Measurements from ENCODE around the gene WNK4. TPM values are rescaled to one million over a fixed set of nuclear protein-coding genes. Genes with fewer than 3 reads are reported as not detected.
"Not testable (repeated sequence)": the region's sequence is repeated elsewhere in the genome, so short reads cannot be mapped to it uniquely, and the experiment has no call there.

WNK4 gene
- polyA plus RNA-seq (2013, experiment 1 of 2; ENCODE audit: insufficient read length), result 13.4 TPM
- 14.2 TPM for polyA plus RNA-seq (2013, experiment 2 of 2; ENCODE audit: insufficient read length)

DNA sequence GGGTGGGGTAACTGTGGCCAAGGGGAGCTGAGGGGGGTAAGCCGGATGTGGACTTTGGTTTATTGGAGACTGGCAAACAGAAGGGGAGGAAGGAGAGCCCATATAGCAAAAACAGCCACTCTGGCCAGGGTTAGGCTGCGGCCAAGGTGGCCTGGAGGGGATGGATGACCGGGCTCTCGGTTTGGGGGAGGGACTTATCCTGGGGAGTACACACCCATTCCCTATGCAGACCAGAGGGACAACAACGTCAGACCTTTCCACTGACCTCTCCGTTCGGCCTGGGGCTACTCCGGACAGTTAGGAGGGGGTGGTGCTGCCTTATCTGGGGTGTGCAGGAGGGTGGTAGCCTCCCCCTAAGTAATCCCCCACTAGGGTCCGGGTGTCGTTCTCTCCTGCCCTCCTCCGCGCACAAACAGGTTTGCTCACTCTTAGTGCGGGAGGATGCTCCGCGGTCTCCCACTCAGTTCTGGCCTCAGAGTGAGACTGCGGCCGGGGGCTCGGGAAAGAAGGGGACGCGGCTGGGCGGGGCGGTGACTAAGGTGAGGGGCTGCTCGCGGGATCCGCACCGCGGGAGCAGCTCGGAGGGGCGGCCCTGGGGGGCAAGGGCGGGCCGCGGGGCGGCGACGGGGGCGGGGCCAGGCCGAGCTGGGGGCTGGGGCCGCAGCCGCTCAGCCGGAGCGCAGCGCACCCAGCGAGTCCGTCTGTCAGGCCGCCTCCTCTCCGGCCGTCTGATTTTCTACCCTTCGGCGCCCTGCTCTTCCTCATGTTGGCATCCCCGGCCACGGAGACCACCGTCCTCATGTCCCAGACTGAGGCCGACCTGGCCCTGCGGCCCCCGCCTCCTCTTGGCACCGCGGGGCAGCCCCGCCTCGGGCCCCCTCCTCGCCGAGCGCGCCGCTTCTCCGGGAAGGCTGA is at the start of gene WNK4:
Gene WNK4 (plus strand): TSS at position 675 of the 915 bp plus-strand sequence. CDS start 89 bp downstream, at position 764.
- DNase-seq, result peak; percentile 56

DNA sequence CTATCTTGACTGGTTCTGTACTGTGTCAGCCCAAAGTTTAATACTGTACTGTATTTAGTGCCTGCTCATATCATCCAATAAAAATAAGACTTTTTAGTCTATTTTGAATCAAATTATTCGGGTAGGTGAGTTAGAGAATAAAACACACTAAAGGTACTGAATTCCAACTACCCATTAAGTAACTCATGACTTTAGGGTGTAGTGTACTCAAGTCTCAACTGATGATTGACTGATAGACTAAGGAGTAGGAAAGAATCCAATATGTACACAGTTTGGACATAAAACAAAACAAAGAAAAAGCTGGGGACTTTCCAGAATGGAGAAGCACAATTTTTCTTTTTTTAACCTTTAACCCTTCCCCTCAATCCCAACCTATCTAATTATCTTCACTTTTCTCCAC is 39.7 kb upstream of the WNK4 start:
- DNase-seq, result no peak

DNA sequence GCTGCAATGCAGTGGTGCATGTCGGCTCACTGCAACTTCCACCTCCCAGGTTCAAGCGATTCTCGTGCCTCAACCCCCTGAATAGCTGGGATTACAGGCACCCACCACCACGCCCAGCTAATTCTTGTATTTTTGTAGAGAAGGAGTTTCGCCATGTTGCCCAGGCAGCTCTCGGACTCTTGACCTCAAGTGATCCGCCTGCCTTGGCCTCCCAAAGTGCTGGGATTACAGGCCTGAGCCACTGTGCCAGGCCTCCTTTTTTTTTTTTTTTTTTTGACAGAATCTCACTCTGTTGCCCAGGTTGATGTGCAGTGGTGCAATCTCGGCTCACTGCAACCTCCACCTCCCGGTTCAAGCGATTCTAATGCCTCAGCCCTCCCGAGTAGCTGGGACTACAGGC is 37.5 kb upstream of the WNK4 start:
- DNase-seq, result not testable (repeated sequence)

DNA sequence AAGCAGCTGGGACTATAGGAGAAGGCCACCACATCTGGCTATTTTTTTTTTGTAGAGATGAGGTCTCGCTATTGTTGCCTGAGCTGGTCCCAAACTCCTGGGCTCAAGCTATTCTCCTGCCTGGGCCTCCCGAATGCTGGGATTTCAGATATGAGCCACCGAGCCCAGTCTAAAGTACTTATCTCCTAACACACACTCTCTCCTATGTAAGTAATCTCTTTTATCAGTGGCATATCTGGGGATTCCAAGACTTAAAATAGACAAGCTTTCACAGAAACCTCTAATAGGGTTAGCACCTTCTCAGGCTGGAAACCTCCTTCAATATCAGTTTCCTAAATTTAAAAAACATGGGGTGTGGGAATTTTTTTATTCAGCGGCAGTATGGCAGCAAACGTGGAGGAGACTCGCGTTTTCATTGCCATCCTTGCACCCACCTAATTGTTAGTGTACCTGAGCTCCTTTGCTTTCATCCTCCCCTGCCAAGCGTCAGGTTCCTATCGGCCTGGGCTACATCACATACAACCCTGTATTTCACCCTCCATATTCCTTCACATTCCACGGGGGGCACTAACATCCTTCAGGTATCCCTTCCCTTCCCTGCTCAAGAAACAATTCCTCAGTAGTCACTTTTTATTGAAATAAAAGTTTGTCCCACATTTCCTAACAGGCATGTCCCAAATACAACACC is 36.7 kb upstream of the WNK4 start:
- peak; percentile 4 for DNase-seq

DNA sequence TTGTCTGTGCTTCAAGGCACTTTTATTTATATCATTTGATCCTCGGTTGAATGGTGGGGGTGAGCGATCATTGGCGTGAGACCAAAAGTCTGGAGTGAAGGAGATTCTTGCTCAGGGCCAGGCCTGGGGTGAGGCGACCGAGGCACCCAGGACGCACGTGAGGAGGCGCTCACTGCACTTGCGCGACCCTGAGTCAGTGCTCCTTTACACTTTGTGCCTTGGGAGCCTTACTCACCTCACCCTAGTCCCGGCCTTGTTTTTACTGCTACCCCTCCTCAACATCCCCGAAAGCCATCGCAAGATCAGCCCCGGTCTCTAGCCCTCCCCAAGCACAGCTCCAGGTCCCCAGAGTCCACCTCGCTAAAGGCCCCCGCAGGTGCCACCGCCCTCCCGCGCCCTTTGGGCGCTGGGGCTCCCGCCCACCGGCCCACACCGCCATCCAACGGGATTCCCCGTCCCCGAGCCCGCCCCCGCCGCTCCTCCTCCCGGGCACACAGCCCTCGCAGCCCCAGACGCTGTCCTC is 36.1 kb upstream of the WNK4 start:
- DNase-seq, result peak; percentile 27

DNA sequence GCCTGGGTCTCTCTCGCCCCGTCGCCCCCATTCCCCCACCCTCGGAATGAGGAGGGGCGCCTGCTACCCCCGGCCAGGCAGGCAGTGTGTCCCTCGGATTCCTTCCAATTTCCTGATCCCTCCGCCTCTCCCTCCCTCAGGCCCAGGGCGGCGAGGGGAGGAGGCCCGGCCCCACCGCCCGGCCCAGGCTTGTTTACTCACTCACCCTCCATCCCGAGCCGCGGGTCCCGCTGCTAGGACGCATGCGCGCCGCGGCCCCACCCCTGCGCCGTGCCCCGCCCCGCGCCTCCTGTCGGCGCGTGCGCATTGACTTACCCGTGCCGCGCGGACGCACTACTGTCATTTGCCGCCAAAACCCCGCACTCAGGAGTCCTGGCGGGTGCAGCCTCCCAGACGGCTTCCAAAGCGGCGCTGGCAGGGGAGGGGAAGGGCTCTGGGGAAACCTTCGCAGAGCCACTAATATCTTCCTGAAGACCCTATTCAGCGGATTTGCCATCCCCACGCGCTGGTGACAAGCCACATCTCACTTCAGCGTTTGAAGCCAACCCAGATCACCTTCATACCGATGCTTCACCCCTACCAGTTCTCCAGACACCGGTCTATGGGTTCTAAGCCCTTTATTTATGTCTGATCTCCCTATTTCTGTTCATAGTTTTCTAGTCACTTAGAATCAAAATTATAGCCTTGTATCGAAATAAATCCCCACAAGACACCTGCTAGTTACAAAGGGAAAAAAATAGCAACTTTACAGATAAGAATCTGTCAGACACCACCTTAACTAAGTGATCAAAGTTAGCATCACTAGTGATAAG is 35.4 kb upstream of the WNK4 start, which contains the start of gene EZH1:
Gene EZH1 (minus strand): TSS at position 235 of the 812 bp plus-strand sequence. CDS start 16,099 bp downstream, outside the sequence.
- peak; percentile 91 for DNase-seq

DNA sequence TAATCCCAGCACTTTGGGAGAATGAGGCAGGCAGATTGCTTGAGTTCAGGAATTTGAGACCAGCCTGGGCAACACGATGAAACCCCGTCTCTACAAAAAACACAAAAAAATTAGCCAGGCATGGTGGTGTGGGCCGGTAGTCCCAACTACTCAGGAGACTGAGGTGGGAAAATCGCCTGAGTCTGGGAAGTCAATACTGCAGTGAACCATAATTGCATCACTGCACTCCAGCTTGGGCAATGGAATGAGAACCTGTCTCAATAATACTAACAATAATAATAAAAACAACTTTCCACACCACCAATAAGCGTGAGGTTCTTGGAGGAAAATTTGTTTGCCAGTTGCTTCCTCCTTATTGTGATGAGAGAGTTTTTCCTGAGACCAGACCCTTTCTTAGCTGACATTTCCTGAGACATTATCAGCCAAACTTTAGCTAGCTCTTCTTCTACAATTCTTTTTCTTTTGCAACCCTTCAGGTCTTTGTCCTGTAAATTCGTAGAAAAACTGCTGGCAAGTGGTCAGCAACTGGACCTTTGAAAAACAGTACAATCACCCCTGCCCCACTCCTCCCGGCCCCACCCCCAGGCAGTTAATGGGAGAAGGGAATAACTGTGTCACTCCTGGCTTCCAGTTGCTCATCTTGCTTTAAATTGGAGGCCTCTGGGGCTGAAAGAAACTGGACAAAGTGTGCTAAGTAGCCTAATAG is 32.1 kb upstream of the WNK4 start:
- no peak for DNase-seq

DNA sequence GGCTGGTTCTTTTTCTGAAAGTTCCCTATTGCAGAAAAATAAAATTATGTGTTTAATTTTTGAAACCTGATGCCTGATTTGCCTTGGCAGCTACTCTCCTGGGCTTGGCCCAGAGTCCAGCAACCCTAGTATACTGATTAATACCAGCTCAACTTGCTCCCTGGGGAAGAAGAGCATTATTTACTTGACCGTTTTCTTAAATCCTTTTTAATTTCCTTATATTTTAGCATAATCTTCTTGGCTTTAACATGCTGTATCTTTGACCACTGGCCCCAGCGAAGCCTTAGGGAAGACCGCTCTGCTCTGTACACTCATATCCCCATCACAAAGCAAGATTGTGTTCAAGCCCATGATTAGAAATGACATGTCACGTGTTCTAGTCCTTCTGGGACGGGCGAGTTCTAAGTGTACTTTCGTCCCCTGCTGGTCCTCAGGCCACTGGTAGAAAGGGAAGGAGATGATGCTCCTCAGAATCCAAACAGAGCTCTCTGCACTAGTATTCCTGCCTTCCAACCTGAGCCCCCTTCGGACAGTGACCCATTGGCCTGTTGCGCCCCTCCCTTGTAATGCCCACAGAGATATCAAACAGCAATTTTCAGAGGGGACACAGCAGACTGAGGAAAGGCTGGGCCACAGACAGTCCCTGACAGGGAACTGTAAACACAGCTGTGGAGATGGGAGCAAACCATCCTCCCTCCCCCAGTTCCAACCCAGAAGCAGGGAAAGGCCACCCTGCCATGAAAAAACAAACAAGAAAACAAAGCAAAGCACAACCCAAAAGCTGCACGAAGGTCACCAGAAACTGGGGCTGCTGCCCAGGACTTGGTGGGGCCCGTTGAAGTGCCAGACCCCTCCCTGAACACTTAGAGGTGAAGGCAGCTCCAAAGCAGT is 31.3 kb upstream of the WNK4 start:
- DNase-seq, result no peak

DNA sequence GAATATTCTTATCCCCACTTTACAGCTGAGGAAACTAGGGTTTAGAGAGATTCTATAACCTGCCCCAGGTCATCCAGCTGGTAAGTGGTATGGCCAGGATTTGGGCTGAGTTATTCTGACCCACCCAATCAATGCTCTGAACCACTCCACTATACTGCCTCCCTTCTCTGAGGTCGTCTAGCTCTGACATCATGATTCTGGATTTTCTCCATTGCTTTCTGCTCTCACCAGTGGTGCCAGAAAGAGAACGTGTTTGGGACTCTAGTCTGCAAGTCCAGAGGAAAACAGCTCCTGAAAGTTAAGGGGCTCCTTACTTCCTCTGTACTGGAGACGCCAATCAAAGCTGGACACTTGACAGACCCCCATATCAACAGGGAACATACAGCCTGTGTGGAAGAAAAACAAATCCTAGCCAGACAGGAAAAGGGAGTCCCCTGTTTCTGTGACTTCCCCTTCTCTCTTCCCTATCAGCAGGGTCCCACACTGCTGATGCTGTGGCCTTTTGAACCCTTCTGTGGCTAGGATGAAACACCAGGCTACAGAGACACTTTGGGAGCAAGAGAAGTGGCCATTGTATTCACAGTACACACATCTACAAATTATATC is 29.6 kb upstream of the WNK4 start:
- DNase-seq, result no peak

DNA sequence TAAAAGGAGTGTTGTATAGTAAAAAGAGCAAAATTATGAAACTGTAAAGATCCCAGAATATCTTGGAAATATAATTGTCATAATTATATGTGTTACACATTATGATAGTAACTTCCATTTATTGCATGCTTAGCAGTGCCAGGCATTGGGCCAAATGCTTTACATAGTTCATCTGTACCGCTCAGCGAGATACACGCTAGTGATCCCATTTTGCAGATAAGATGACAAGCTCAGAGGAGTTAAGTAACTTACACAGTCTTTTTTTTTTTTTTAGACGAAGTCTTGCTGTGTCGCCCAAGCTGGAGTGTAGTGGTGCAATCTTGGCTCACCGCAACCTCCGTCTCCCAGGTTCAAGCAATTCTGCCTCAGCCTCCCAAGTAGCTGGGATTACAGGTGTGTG is 28.8 kb upstream of the WNK4 start:
- DNase-seq, result no peak

DNA sequence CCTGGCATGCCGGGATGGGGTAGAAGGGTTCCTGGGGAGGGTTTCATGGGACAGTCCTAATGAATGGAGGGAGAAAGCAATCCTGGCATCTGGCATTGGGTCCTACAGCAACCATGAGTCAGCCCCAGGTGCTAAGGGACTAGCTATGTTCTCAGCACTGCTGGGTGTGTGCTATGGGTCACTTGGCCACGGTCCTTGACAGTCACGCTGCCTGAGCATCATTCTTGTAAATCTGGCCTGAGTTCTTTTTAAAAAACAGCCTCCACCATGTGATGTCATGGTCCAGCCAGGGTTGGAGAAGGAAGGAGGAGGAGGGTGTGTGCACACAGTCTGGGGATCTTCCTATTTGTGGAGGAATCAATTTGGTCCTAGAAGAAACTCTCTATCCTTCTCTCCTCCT is 25.6 kb upstream of the WNK4 start:
- DNase-seq, result no peak

DNA sequence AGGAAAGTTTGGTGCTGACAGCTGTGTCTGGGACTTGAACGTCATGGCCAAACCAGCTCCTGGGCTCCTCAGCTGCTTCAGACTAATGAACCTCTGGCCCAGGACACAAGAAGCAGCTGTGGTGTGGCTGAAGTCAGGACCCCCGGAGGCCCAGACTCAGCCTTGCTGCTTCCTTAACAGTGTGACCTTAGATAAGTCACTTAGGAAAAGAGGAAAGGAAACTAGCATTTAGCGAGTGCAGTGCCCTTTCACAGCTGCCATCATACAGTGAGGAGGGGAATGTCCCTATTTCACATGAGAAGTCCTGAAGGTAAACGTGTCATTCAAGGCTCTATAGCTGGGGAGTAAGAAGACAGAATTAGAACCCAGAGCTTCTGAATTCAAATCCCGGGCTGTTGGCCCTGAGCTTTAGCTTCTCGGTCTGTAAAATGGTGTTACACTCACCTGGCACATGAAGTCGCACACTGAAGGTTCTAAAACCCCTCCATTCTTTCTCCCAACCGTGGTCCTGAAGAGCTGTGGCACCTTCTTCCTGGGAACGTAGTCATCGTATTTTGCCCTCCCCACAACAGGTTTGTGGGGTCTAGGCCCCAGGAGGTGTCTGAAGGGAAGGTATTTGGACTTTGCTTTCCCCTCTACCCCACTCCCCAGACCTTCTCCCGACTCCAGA is 20.3 kb upstream of the WNK4 start:
- no peak for DNase-seq

DNA sequence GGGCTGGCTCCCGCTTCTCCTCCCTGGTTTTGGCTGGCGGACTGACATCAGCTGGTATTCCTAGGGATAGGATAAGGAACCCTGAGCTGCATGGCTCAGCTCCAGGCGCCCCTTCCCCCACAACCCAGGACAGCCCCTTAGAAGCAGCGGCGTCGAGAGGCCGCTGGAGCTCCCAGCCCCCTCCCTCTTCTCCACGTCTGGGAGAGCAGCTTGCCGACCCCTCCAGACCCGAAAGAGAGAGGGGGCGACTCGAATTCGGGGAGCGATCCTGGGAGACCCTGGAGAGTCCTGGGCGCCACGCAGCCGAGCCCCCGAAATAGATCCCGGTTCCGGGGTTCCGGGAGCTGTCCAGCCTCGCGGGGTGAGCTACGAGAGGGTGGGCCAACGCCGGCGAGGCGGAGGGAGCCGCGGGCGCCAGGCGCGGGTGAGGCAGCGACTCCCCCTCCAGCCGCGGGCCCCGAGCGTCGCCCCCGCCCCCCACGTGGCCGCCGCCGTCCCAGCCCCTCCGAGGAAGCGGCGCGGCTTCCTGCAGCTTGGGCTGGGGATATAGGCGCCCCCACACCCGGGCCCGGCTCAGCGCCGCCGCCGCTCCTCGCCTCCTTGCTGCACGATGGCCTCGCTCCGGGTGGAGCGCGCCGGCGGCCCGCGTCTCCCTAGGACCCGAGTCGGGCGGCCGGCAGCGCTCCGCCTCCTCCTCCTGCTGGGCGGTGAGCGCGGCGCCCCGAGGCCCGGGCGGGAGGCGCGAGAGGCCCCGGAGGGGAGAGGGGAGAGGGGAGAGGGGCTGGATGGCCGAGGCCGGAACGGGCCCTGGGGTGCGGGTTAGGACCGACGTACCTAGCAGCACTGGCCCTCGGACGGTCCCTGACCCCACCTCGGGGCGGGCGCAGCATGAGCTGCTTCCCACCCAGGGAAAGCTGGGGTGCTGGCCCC is 19.5 kb upstream of the WNK4 start, which contains the start of gene RAMP2:
Gene RAMP2 (plus strand): TSS at position 576 of the 930 bp plus-strand sequence. CDS start 35 bp downstream, at position 611.
- DNase-seq, result no peak

DNA sequence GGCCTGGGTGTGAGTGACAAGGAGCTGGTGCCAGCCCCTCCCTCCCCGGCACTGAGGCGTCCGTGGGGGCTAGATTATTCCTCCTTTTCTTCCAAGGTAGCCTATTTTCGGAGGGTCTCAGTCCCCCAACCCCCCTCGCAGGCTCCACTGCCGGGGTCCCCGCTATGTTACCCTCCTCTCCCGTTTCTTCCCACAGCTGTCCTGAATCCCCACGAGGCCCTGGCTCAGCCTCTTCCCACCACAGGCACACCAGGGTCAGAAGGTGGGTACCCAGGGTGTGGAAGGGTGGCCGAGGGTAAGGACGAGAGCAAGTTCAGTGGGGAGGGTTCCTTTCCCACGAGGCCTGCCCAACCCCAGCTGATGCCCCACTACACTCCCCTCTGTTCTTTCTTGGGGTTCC is 18.8 kb upstream of the WNK4 start:
- no peak for DNase-seq

DNA sequence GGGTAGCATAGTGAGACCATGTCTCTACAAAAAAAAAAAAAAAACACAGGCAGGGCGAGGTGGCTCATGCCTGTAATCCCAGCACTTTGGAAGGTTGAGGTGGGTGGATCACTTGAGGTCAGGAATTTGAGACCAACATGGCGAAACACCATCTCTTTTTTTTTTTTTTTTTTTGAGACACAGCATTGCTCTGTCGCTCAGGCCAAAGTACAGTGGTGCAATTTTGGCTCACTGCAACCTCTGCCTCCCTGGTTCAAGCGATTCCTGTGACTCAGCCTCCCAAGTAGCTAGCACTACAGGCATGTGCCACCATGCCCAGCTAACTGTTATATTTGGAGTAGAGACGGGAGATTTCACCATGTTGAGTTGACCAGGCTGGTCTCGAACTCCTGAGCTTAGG is 14.3 kb upstream of the WNK4 start:
- DNase-seq, result no peak

DNA sequence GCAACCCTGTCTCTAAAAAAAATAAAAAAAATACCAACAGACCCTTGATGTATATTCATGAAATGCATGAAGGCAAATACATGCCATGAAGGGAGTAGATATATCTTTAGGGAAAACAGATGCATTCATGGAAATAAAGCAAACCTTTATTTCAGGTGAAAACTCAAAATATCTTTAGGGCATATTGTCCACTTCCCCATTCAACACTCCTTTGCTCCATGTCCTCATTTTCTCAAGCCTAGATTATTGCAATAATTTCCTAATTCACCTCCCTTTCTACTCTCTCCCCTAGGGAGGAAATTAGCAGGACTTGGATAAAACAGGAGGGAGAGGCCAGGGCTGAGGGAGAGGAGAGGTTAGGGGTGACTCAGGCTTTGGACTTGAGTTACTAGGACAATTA is 12.9 kb upstream of the WNK4 start:
- no peak for DNase-seq

DNA sequence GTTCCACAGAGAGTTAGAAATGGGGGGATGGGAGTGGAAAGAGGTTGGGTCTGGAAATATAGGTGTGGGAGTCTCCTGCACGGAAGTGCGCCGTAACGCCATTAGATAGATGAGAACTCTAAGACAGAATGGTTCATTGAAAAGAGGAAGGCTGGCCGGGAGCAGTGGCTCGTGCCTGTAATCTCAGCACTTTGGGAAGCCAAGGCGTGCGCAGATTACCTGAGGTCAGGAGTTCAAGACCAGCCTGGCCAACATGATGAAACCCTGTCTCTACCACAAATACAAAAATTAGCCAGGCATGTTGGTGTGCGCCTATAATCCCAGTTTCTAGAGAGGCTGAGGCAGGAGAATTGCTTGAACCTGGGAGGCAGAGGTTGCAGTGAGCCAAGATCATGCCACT is 12.4 kb upstream of the WNK4 start:
- DNase-seq, result not testable (repeated sequence)

DNA sequence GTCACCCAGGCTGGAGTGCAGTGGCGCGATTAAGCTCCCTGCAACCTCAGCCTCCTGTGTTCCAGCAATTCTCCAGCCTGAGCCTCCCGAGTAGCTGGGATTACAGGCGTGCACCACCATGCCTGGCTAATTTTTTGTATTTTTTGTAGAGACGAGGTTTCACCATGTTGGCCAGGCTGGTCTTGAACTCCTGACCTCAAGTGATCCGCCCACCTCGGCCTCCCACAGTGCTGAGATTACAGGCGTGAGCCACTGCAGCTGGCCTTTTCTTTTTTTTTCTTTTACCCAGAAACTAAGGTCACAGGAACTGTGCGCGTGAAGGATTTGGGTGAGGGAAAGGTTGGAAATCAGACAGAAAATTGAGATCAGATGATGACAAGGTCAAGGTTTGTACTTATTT is 10.4 kb upstream of the WNK4 start:
- DNase-seq, result not testable (repeated sequence)
